KMS-11 (cell line): ENCODE data around the gene PEAR1.

ENCODE experiments used
- H2AFZ ChIP-seq: fragments of 200-600 bp; sonication (generic); 2 replicates; pipeline ENCODE4 v1.6.1; 2016; ENCODE audit warnings: antibody characterized with exemption, mixed run types, low read depth
- H3K27ac ChIP-seq: fragments of 200-600 bp; sonication (generic); 2 replicates; pipeline ENCODE4 v1.6.1; 2016; ENCODE audit warnings: mild to moderate bottlenecking, mixed run types
- H3K27me3 ChIP-seq: fragments of 200-600 bp; sonication (generic); 2 replicates; pipeline ENCODE4 v1.6.1; 2017; ENCODE audit warnings: mild to moderate bottlenecking, low read depth, mixed run types, moderate library complexity; ENCODE audit not compliant: insufficient read depth
- H3K36me3 ChIP-seq: fragments of 200-600 bp; sonication (generic); 2 replicates; pipeline ENCODE4 v1.6.1; 2017; ENCODE audit warnings: mild to moderate bottlenecking, mixed run types; ENCODE audit not compliant: insufficient read depth
- H3K4me1 ChIP-seq: fragments of 200-600 bp; sonication (generic); 2 replicates; pipeline ENCODE4 v1.6.1; 2016; ENCODE audit warnings: mild to moderate bottlenecking, low read depth, mixed run types; ENCODE audit not compliant: poor library complexity, severe bottlenecking
- H3K4me2 ChIP-seq: fragments of 200-600 bp; sonication (generic); 2 replicates; pipeline ENCODE4 v1.7.0; 2016; ENCODE audit warnings: mild to moderate bottlenecking, mixed run types
- H3K4me3 ChIP-seq: fragments of 200-600 bp; sonication (generic); IDR thresholded peaks from 2 replicates; pipeline ENCODE4 v1.6.1; 2017; ENCODE audit warnings: low read depth, low read length, mixed read lengths; ENCODE audit not compliant: insufficient read depth
- H3K79me2 ChIP-seq: fragments of 200-600 bp; sonication (generic); 2 replicates; pipeline ENCODE4 v1.6.1; 2016; ENCODE audit warnings: low read depth, mixed run types; ENCODE audit not compliant: insufficient read depth
- H3K9ac ChIP-seq: fragments of 200-600 bp; sonication (generic); 2 replicates; pipeline ENCODE4 v1.6.1; 2016; ENCODE audit warnings: mild to moderate bottlenecking, mixed run types
- H4K20me1 ChIP-seq: fragments of 200-600 bp; sonication (generic); 2 replicates; pipeline ENCODE4 v1.6.1; 2016; ENCODE audit warnings: mild to moderate bottlenecking, mixed run types; ENCODE audit not compliant: insufficient read depth
- TF ChIP-seq, protein P1 (sequence below): fragments of 200-600 bp; sonication (generic); conservative IDR thresholded peaks from 2 replicates; pipeline ENCODE4 v1.6.1; 2017; ENCODE audit warnings: low read depth, mild to moderate bottlenecking, antibody characterized with exemption, low read length, moderate library complexity, mixed read lengths

PEAR1 gene

DNA sequence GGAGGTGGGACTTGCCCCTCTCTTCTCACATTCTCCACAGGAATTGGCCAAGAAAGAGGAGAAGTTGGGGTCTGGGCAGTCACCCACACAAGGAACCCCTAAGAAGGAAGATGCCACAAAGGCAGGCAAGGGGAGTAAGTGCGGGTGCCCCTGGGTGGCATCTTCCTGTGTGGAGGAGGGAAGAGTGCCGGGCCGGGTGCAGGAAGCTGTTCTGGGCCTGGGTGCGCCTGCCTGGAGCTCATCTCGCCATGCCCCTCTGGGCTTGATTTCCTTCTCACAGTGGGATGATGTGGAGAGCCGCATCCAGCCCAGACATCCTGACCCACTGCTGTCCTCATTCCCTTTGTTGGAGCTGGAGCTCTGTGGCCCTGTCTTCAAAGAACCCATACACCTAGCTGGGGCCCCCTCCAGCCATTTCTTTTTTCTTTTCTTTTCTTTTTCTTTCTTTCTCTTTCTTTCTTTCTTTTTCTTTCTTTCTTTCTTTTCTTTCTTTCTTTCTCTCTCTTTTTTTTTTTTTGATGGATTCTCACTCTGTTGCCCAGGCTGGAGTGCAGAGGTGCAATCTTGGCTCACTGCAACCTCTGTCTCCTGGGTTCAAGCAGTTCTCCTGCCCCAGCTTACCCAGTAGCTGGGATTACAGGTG is 36.2 kb downstream of the PEAR1 start:
- Histone ChIP-seq H3K9ac (no peak overlapping the region), H2AFZ (no peak overlapping the region), H3K36me3 (no peaks in the 10 kb centered on the region), H3K4me2 (no peak overlapping the region), H3K27ac (no peak overlapping the region), H3K79me2 (no peaks in the 10 kb centered on the region), H3K4me1 (peaks cover 31% of the 10 kb centered on the region), H4K20me1 (no peaks in the 10 kb centered on the region; the same call in 1 of the 2 replicates), H3K4me3 (no peak overlapping the region), H3K27me3 (peaks cover 67% of the 10 kb centered on the region)
- TF ChIP-seq, protein P1, sequence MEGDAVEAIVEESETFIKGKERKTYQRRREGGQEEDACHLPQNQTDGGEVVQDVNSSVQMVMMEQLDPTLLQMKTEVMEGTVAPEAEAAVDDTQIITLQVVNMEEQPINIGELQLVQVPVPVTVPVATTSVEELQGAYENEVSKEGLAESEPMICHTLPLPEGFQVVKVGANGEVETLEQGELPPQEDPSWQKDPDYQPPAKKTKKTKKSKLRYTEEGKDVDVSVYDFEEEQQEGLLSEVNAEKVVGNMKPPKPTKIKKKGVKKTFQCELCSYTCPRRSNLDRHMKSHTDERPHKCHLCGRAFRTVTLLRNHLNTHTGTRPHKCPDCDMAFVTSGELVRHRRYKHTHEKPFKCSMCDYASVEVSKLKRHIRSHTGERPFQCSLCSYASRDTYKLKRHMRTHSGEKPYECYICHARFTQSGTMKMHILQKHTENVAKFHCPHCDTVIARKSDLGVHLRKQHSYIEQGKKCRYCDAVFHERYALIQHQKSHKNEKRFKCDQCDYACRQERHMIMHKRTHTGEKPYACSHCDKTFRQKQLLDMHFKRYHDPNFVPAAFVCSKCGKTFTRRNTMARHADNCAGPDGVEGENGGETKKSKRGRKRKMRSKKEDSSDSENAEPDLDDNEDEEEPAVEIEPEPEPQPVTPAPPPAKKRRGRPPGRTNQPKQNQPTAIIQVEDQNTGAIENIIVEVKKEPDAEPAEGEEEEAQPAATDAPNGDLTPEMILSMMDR = no peak

DNA sequence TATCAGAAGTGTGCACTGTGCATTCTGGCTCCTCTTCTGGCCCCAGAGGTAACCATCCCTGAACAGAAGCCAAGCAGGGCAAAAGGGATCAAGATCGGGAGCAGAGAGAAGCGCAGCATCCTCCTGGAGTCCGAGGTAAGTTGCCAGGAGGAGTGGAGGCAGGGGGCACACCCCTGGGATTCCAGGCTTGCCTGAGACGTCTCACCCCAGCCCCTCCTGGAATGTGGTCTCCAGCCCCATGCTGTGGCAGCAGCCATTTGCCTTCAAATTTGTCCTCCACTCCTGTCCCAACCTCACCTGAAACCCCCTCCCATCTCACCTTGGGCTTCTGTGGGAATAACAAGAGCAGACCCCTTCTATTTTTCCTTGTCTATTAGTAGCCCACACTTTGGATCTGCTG is 37.0 kb downstream of the PEAR1 start:
- no peak overlapping the region for H3K4me3 ChIP-seq
- H3K79me2 ChIP-seq = no peaks in the 10 kb centered on the region
- no peak overlapping the region for H3K27ac ChIP-seq
- no peak overlapping the region for H3K9ac ChIP-seq
- no peak overlapping the region for H3K4me2 ChIP-seq
- peaks cover 62% of the 10 kb centered on the region for H3K27me3 ChIP-seq
- peaks cover 25% of the 10 kb centered on the region for H3K4me1 ChIP-seq
- H2AFZ ChIP-seq = no peak overlapping the region
- no peaks in the 10 kb centered on the region; the same call in 1 of the 2 replicates for H4K20me1 ChIP-seq
- TF ChIP-seq, protein P1 = no peak
- H3K36me3 ChIP-seq = no peaks in the 10 kb centered on the region

DNA sequence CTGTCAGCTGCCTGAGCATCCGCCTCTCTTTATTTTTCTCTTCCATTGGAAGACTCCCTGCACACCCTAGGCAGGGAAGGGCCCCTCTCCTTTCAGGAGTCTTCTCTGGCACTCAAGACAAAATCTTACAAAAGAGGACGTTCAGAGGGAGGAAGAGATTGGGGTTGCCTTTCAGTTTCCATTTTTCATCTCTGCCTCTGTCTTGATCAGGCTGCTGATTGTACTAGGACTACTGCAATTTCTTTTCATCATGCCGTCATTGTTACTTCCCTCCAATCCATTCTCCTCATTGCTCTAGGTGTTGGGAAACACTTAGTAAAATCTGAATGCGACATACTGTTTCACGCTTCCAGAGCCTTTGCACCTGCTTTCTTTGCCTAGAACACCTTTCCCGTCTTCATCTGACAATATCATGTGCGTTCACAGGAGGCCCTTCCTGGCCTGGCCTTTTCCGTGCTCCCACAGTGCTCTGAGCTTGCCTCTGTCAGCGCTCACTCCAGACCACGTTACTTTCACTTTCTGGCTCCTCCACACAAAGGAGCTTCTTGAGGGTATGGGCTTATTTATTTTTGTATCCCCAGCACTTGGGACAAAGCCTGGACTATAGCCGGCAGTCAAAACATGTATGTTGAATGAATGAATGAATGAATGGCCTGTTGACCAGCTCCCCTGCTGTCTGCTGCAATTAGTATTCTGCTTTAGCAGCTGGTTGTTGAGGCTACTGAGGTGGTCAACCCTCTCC is 37.9 kb downstream of the PEAR1 start:
- Histone ChIP-seq H3K4me2 (no peak overlapping the region), H3K4me3 (no peak overlapping the region), H3K27me3 (peaks cover 58% of the 10 kb centered on the region), H3K36me3 (no peaks in the 10 kb centered on the region), H3K9ac (no peak overlapping the region), H3K79me2 (no peaks in the 10 kb centered on the region), H3K27ac (no peak overlapping the region), H2AFZ (no peak overlapping the region), H4K20me1 (no peaks in the 10 kb centered on the region; the same call in 1 of the 2 replicates), H3K4me1 (peaks cover 16% of the 10 kb centered on the region)
- TF ChIP-seq, protein P1 = no peak

DNA sequence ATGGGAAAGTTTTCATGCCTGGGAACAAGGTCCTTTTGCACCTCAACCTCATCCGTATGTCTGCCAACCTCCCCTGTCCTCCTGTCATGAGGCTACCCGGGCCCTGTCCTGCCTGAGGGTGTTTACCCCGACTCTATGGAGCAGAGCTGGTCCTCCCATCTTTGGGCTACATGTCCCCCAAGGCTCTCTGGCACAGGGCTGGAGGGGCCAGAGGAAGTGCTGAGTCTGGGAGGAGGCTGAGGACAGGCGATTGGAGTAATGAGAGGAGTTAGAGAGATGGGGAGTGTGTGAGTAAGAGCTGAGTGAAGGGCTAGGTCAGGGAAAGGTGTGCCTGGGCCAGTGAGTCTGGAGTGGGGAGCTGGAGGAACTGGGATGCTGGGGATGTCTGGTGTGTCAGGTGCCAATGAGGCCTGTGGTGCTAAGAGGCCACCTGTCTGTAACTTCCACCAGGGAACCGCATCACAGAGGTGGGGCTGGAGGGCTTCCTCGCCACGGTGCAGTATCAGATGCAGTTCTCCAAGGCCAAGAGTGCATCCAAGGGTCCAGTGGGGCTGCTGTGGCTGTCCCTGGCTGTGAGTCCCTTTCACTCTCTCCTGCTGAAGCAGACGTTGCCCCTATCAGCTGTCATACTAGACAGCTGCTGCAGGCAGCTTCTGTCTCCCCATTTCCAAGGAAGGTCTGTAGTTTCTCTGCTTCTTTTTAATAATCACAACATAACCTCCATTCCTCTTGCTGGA is 38.6 kb downstream of the PEAR1 start:
- no peak overlapping the region for H3K27ac ChIP-seq
- H3K4me1 ChIP-seq = peaks cover 9% of the 10 kb centered on the region
- H3K79me2 ChIP-seq = no peaks in the 10 kb centered on the region
- H3K4me3 ChIP-seq = no peak overlapping the region
- H4K20me1 ChIP-seq = no peaks in the 10 kb centered on the region; the same call in 1 of the 2 replicates
- no peak overlapping the region for H3K4me2 ChIP-seq
- peaks cover 51% of the 10 kb centered on the region for H3K27me3 ChIP-seq
- TF ChIP-seq, protein P1 = no peak
- no peak overlapping the region for H3K9ac ChIP-seq
- H3K36me3 ChIP-seq = no peaks in the 10 kb centered on the region
- H2AFZ ChIP-seq = no peak overlapping the region
